ENCODE results near the gene MMP20.

The MMP20 gene

GRCh38 chr11:102637731-102638130 lies 12.6 kb upstream of the MMP20 start:
- TF ChIP-seq CTCF (conservative IDR thresholded peaks at IDR 0.05) = no peak

GRCh38 chr11:102633385-102634026 lies 8.4 kb upstream of the MMP20 start:
- no peak for TF ChIP-seq CTCF (conservative IDR thresholded peaks at IDR 0.05)
- no peak overlapping the region; the same call in 1 of the 2 replicates for H3K27ac ChIP-seq

More at GRCh38 chr11:102637731-102638130, 12.6 kb upstream of the MMP20 start:
- H3K27ac ChIP-seq = no peak overlapping the region

- no peak for TF ChIP-seq CTCF (conservative IDR thresholded peaks at IDR 0.05)
- no peak overlapping the region for H3K27ac ChIP-seq
Observed at GRCh38 chr11:102632026-102632425, 6.9 kb upstream of the MMP20 start.

- TF ChIP-seq CTCF (conservative IDR thresholded peaks at IDR 0.05) = no peak
- H3K27ac ChIP-seq = peak overlapping the region; percentile 75
Observed at GRCh38 chr11:102630598-102631448, 5.7 kb upstream of the MMP20 start.

GRCh38 chr11:102629908-102630307 lies 4.8 kb upstream of the MMP20 start:
- peak overlapping the region; percentile 75 for H3K27ac ChIP-seq

GRCh38 chr11:102626676-102627075 lies 1.5 kb upstream of the MMP20 start:
- no peak overlapping the region for H3K27ac ChIP-seq
- no peak for TF ChIP-seq CTCF (conservative IDR thresholded peaks at IDR 0.05)

GRCh38 chr11:102623998-102624397 lies 1.1 kb downstream of the MMP20 start:
- TF ChIP-seq CTCF (conservative IDR thresholded peaks at IDR 0.05) = no peak
- no peak overlapping the region for H3K27ac ChIP-seq

GRCh38 chr11:102623128-102623527 lies 2.0 kb downstream of the MMP20 start:
- no peak for TF ChIP-seq CTCF (conservative IDR thresholded peaks at IDR 0.05)
- H3K27ac ChIP-seq = no peak overlapping the region

All from VCaP (cell line).